Measurements from ENCODE around the gene FAM53B. TPM values are rescaled to one million over a fixed set of nuclear protein-coding genes. Genes with fewer than 3 reads are reported as not detected.

FAM53B gene
- total RNA-seq, 1 experiment from 2014 or later, result 14.9 TPM

DNA sequence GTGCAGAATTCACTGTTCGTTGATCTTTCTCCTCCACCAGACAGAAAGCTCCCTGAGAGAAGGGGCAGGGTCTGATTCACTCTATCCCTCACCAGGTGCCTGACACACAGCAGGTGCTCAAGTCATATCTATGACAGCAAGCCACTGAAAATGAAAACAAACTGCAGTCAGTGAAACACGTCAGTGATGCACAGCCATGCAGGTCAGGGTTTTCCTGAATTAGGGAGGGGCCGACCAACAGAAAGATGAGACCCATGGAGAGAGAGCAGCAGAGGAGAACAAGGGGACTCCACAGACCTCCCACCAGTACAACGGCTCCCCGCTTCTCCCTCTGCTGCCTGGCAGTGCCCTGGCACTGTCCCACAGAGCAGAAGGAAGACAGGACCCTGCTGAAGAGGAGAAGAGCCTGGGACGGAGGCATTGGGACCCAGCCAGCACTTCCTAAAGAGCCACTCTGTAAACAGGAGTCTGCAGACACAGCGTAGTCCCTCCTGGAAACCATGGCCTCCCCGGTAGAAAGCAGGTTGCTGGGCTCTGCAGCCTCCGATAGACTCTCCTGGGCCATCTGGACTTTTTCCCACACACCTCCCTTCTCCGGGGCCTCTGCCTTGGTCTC is 50.3 kb downstream of the FAM53B start:
- intact Hi-C loops (cut with micrococcal nuclease), result no loop called here
- DNase-seq (ENCODE audit: unreplicated experiment), result no peak
- Mint-ChIP-seq H3K27ac (ENCODE audit: low read depth, unreplicated experiment) (no peak overlapping the region), H3K36me3 (ENCODE audit: insufficient read depth, unreplicated experiment) (peaks cover 60% of the 10 kb centered on the region), H3K27me3 (ENCODE audit: insufficient read depth, unreplicated experiment) (no peaks in the 10 kb centered on the region), H3K9me3 (ENCODE audit: unreplicated experiment) (no peaks in the 10 kb centered on the region), H3K4me3 (ENCODE audit: unreplicated experiment) (no peak overlapping the region), H3K4me1 (ENCODE audit: insufficient read depth, unreplicated experiment) (peaks cover 8% of the 10 kb centered on the region)
- CTCF ChIA-PET, result no interaction called here
- POLR2A ChIA-PET, result interaction anchor here (0.8 kb wide), 1 partner anchor 14 kb away, joined by 3 read pairs; no protein-coding TSS in a partner anchor
- TF ChIP-seq, protein P1, sequence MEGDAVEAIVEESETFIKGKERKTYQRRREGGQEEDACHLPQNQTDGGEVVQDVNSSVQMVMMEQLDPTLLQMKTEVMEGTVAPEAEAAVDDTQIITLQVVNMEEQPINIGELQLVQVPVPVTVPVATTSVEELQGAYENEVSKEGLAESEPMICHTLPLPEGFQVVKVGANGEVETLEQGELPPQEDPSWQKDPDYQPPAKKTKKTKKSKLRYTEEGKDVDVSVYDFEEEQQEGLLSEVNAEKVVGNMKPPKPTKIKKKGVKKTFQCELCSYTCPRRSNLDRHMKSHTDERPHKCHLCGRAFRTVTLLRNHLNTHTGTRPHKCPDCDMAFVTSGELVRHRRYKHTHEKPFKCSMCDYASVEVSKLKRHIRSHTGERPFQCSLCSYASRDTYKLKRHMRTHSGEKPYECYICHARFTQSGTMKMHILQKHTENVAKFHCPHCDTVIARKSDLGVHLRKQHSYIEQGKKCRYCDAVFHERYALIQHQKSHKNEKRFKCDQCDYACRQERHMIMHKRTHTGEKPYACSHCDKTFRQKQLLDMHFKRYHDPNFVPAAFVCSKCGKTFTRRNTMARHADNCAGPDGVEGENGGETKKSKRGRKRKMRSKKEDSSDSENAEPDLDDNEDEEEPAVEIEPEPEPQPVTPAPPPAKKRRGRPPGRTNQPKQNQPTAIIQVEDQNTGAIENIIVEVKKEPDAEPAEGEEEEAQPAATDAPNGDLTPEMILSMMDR (IDR thresholded peaks at IDR 0.05; ENCODE audit: unreplicated experiment), result no peak
- BruUV-seq (replicated peaks), result no TSS peak

DNA sequence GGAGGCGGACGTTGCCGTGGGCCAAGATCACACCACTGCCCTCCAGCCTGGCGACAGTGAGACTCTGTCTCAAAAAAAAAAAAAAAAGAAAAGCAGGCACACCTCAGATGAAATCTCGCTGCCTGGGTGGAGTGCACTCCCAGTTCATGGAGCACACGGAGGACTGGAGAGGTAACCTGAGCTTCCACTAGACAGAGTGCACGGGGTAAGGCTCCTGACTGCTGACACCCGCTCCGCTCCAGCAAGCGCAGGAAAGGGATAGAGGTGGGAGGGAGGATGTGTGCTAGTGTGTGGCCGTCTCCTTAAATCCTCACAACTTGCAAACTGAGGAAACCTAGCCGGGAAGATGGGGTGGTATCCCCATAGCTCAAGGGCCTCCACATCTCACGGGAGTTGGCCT is 50.8 kb downstream of the FAM53B start:
- Mint-ChIP-seq H3K36me3 (ENCODE audit: insufficient read depth, unreplicated experiment) (peaks cover 58% of the 10 kb centered on the region), H3K9me3 (ENCODE audit: unreplicated experiment) (no peaks in the 10 kb centered on the region), H3K27me3 (ENCODE audit: insufficient read depth, unreplicated experiment) (no peaks in the 10 kb centered on the region), H3K4me1 (ENCODE audit: insufficient read depth, unreplicated experiment) (peaks cover 10% of the 10 kb centered on the region), H3K27ac (ENCODE audit: low read depth, unreplicated experiment) (no peak overlapping the region), H3K4me3 (ENCODE audit: unreplicated experiment) (no peak overlapping the region)
- DNase-seq (ENCODE audit: unreplicated experiment), result no peak
- TF ChIP-seq, protein P1 (IDR thresholded peaks at IDR 0.05; ENCODE audit: unreplicated experiment), result no peak
- CTCF ChIA-PET, result no interaction called here
- intact Hi-C loops (cut with micrococcal nuclease), result no loop called here
- POLR2A ChIA-PET, result interaction anchor here (0.8 kb wide), 1 partner anchor 15 kb away, joined by 3 read pairs; no protein-coding TSS in a partner anchor
- no TSS peak for BruUV-seq (replicated peaks)

DNA sequence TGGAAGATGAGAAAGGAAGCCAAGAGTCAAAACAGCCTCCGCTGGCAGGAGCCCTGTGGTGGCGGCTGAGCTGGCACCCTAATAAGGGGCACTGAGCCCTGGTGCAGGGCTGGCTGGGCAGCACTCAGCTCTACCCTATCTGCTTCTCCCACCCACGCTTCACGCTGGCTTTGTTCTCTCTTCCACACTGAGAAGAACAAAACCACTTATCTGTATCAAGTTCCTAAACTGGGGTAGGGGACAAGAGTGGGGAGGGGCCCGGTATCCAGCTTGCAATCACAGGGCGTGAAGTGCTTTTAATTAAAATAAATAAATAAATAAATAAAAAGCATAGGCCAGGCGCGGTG is 52.1 kb downstream of the FAM53B start:
- DNase-seq (ENCODE audit: unreplicated experiment), result no peak
- H3K27me3 Mint-ChIP-seq (ENCODE audit: insufficient read depth, unreplicated experiment), result no peaks in the 10 kb centered on the region
- POLR2A ChIA-PET, result no interaction called here
- H3K4me3 Mint-ChIP-seq (ENCODE audit: unreplicated experiment), result no peak overlapping the region
- BruUV-seq (replicated peaks), result no TSS peak
- H3K4me1 Mint-ChIP-seq (ENCODE audit: insufficient read depth, unreplicated experiment), result peaks cover 10% of the 10 kb centered on the region
- H3K9me3 Mint-ChIP-seq (ENCODE audit: unreplicated experiment), result no peaks in the 10 kb centered on the region
- peaks cover 47% of the 10 kb centered on the region for H3K36me3 Mint-ChIP-seq (ENCODE audit: insufficient read depth, unreplicated experiment)
- CTCF ChIA-PET, result interaction anchor here (0.9 kb wide), 1 partner anchor 11 kb away, joined by 3 read pairs; no protein-coding TSS in a partner anchor
- TF ChIP-seq, protein P1 (IDR thresholded peaks at IDR 0.05; ENCODE audit: unreplicated experiment), result no peak
- no peak overlapping the region for H3K27ac Mint-ChIP-seq (ENCODE audit: low read depth, unreplicated experiment)
- intact Hi-C loops (cut with micrococcal nuclease), result no loop called here

DNA sequence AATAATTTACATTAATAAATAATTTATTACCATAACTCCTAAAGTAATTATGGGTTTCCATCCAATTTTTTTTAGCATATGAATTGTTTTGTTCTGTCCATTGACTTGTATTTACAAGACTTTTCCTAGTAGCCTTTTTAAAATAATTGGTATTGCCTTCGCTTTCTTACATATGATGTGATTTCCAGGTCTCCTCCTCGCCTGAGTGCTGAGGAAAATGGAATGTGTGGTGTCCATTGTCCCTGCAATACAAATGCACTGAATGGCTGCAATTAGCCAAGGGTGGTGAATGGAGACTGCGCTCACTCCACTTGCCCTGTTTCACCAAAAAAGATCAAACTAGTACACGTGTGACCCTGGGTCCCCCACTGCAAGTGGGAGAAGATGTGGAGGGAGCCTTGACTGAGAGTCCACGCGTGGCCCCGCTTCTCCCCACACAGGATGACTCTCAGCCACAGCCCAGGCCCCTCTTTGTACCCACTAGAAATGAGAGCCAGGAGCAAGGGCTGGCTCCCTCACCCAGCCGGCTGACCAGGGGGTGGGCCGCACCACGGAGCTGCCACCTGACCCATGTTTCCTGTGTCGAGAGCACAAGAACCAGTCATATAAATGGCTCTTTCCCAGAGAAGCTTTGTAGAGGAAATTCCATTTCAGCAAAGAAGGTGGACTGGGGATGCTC is 52.6 kb downstream of the FAM53B start:
- DNase-seq (ENCODE audit: unreplicated experiment), result no peak
- H3K4me1 Mint-ChIP-seq (ENCODE audit: insufficient read depth, unreplicated experiment), result peaks cover 10% of the 10 kb centered on the region
- peaks cover 47% of the 10 kb centered on the region for H3K36me3 Mint-ChIP-seq (ENCODE audit: insufficient read depth, unreplicated experiment)
- no peak overlapping the region for H3K4me3 Mint-ChIP-seq (ENCODE audit: unreplicated experiment)
- CTCF ChIA-PET, result interaction anchor here (1.1 kb wide), 1 partner anchor 159 kb away, joined by 3 read pairs; no protein-coding TSS in a partner anchor
- intact Hi-C loops (cut with micrococcal nuclease), result no loop called here
- TF ChIP-seq, protein P1 (IDR thresholded peaks at IDR 0.05; ENCODE audit: unreplicated experiment), result no peak
- H3K27me3 Mint-ChIP-seq (ENCODE audit: insufficient read depth, unreplicated experiment), result no peaks in the 10 kb centered on the region
- BruUV-seq (replicated peaks), result no TSS peak
- no peak overlapping the region for H3K27ac Mint-ChIP-seq (ENCODE audit: low read depth, unreplicated experiment)
- H3K9me3 Mint-ChIP-seq (ENCODE audit: unreplicated experiment), result no peaks in the 10 kb centered on the region
- POLR2A ChIA-PET, result no interaction called here

All from MCF 10A (cell line).